DND-41 (cell line): Measurements from ENCODE around the gene FBXL20.

ENCODE experiments used
- EZH2 ChIP-seq: IDR thresholded peaks from 3 replicates; pipeline ENCODE4 v1.6.1; 2012; ENCODE audit warnings: borderline replicate concordance, low read depth, mild to moderate bottlenecking, moderate library complexity, low read length, inconsistent platforms; ENCODE audit not compliant: severe bottlenecking
- TF ChIP-seq, protein P1 (sequence below): IDR thresholded peaks from 2 replicates; pipeline ENCODE4 v1.5.1; 2012; ENCODE audit warnings: borderline replicate concordance, low read length, moderate library complexity, mild to moderate bottlenecking; ENCODE audit not compliant: poor library complexity, severe bottlenecking; ENCODE audit errors: extremely low read depth

DNA sequence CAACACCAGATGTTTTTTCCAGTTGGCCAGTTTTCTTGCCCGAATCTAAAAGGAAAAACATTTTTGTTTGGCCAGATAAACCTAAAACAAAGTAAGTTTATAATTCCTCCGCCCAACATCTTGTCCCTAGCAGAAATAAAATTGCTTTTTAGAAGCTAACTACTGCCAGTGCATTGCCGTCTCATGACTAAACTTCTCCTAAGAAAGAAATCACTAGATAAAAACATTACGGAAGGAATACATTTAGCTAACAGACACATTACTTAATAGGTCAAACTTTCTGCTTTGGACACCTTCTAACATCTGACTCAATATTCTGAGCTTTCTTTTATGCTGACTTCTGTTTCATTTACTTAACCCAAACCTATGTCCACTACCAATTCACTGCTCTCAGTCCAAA is 36.2 kb downstream of the FBXL20 start:
- TF ChIP-seq, protein P1, sequence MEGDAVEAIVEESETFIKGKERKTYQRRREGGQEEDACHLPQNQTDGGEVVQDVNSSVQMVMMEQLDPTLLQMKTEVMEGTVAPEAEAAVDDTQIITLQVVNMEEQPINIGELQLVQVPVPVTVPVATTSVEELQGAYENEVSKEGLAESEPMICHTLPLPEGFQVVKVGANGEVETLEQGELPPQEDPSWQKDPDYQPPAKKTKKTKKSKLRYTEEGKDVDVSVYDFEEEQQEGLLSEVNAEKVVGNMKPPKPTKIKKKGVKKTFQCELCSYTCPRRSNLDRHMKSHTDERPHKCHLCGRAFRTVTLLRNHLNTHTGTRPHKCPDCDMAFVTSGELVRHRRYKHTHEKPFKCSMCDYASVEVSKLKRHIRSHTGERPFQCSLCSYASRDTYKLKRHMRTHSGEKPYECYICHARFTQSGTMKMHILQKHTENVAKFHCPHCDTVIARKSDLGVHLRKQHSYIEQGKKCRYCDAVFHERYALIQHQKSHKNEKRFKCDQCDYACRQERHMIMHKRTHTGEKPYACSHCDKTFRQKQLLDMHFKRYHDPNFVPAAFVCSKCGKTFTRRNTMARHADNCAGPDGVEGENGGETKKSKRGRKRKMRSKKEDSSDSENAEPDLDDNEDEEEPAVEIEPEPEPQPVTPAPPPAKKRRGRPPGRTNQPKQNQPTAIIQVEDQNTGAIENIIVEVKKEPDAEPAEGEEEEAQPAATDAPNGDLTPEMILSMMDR: no peak
- no peak for TF ChIP-seq EZH2
